ENCODE results near the gene SLC22A2.

GRCh38 chr6:160272707-160273106, 14.1 kb upstream of the SLC22A2 start:
- TF ChIP-seq CTCF (IDR thresholded peaks at IDR 0.05; ENCODE audit: insufficient read depth, low read depth, low read length), result no peak
- no peak for TF ChIP-seq EZH2 (IDR thresholded peaks at IDR 0.05; ENCODE audit: insufficient read depth, low read length)

Measured in astrocyte (in vitro differentiated cells and primary cell).